ENCODE measurements around the gene MMP8. TPM values are rescaled to one million over a fixed set of nuclear protein-coding genes. Genes with fewer than 3 reads are reported as not detected.
"Not testable (repeated sequence)": the region's sequence is repeated elsewhere in the genome, so short reads cannot be mapped to it uniquely, and the experiment has no call there.

Gene MMP8
- total and polyA plus RNA-seq, 2 experiments from 2014 or later, result not detected

GRCh38 chr11:102749101-102749722, 24.5 kb upstream of the MMP8 start:
- in situ Hi-C loops (cut with MboI), result no loop called here
- H3K4me3 ChIP-seq, result no peak overlapping the region
- H4K20me1 ChIP-seq (ENCODE audit: insufficient read depth), result no peaks in the 10 kb centered on the region
- no peak overlapping the region for H3K27ac ChIP-seq
- DNase-seq, result no peak
- H3K9me2 ChIP-seq (ENCODE audit: insufficient read depth), result no peaks in the 10 kb centered on the region
- H3K79me2 ChIP-seq (ENCODE audit: insufficient read depth), result no peaks in the 10 kb centered on the region
- no peak overlapping the region for H2AFZ ChIP-seq
- peaks cover 41% of the 10 kb centered on the region for H3K27me3 ChIP-seq (replicated peaks; ENCODE audit: insufficient read depth)
- no peaks in the 10 kb centered on the region for H3K9me3 ChIP-seq (ENCODE audit: low read depth)
- H3K9ac ChIP-seq, result no peak overlapping the region
- H3K4me2 ChIP-seq (ENCODE audit: unreplicated experiment), result no peak overlapping the region
- TF ChIP-seq EZH2 (IDR thresholded peaks at IDR 0.05; ENCODE audit: insufficient read depth, poor library complexity, severe bottlenecking), result no peak
- no peak for TF ChIP-seq EZH2phosphoT487 (IDR thresholded peaks at IDR 0.05; ENCODE audit: insufficient read depth, low read depth)
- no peaks in the 10 kb centered on the region for H3K4me1 ChIP-seq (ENCODE audit: insufficient read depth)
- H3K36me3 ChIP-seq (ENCODE audit: low read depth), result no peaks in the 10 kb centered on the region
- H3F3A ChIP-seq (ENCODE audit: insufficient read depth), result no peaks in the 10 kb centered on the region

- H3K9ac ChIP-seq; DNase-seq; H3F3A ChIP-seq (ENCODE audit: insufficient read depth); H3K36me3 ChIP-seq (ENCODE audit: low read depth); H3K27ac ChIP-seq; H3K79me2 ChIP-seq (ENCODE audit: insufficient read depth); in situ Hi-C loops (cut with MboI); H3K9me3 ChIP-seq (ENCODE audit: low read depth); H3K9me2 ChIP-seq (ENCODE audit: insufficient read depth); H3K4me2 ChIP-seq (ENCODE audit: unreplicated experiment); H3K4me1 ChIP-seq (ENCODE audit: insufficient read depth); H4K20me1 ChIP-seq (ENCODE audit: insufficient read depth): not testable (repeated sequence)
- Histone ChIP-seq H2AFZ (0 out of 2 replicates have a peak overlapping the region, but pooled peaks have one; percentile 2), H3K27me3 (replicated peaks; ENCODE audit: insufficient read depth) (peaks cover 27% of the 10 kb centered on the region), H3K4me3 (peak overlapping the region; percentile 18; the same call in 1 of the 2 replicates)
- 51% methylated on average over 29 to 32 of the region's 32 CpGs for WGBS, 2 experiments (ENCODE audit: low coverage in 1 of 2, low lambda C conversion rate in 2 of 2, missing lambda C conversion rate in 2 of 2)
Measured at GRCh38 chr11:102746746-102747578, 22.2 kb upstream of the MMP8 start.

- H3K4me2 ChIP-seq (ENCODE audit: unreplicated experiment), result no peak overlapping the region
- H3K9ac ChIP-seq, result no peak overlapping the region
- H3K27me3 ChIP-seq (replicated peaks; ENCODE audit: insufficient read depth), result no peaks in the 10 kb centered on the region
- TF ChIP-seq EZH2 (IDR thresholded peaks at IDR 0.05; ENCODE audit: insufficient read depth, poor library complexity, severe bottlenecking) (no peak), EZH2phosphoT487 (IDR thresholded peaks at IDR 0.05; ENCODE audit: insufficient read depth, low read depth) (no peak)
- H3K79me2 ChIP-seq (ENCODE audit: insufficient read depth), result no peaks in the 10 kb centered on the region
- in situ Hi-C loops (cut with MboI), result loop anchor here (10.0 kb wide), 1 partner anchor 200 kb away; no protein-coding TSS in a partner anchor
- H3K9me3 ChIP-seq (ENCODE audit: low read depth), result no peaks in the 10 kb centered on the region
- no peaks in the 10 kb centered on the region for H3K36me3 ChIP-seq (ENCODE audit: low read depth)
- no peaks in the 10 kb centered on the region for H4K20me1 ChIP-seq (ENCODE audit: insufficient read depth)
- no peak overlapping the region for H3K4me3 ChIP-seq
- H2AFZ ChIP-seq, result no peak overlapping the region
- H3K9me2 ChIP-seq (ENCODE audit: insufficient read depth), result no peaks in the 10 kb centered on the region
- H3K4me1 ChIP-seq (ENCODE audit: insufficient read depth), result peaks cover 9% of the 10 kb centered on the region
- H3K27ac ChIP-seq, result no peak overlapping the region
- peaks cover 8% of the 10 kb centered on the region; the same call in 1 of the 2 replicates for H3F3A ChIP-seq (ENCODE audit: insufficient read depth)
- peak; percentile 29 for DNase-seq
Measured at GRCh38 chr11:102734650-102735049, 9.9 kb upstream of the MMP8 start.

- TF ChIP-seq EZH2phosphoT487 (IDR thresholded peaks at IDR 0.05; ENCODE audit: insufficient read depth, low read depth) (no peak), EZH2 (IDR thresholded peaks at IDR 0.05; ENCODE audit: insufficient read depth, poor library complexity, severe bottlenecking) (no peak)
- WGBS, 2 experiments (ENCODE audit: low coverage in 1 of 2, low lambda C conversion rate in 2 of 2, missing lambda C conversion rate in 2 of 2), result 41 to 45% methylated on average over 8 of the region's 8 CpGs
- Histone ChIP-seq H3K27me3 (replicated peaks; ENCODE audit: insufficient read depth) (no peaks in the 10 kb centered on the region), H3K4me1 (ENCODE audit: insufficient read depth) (peaks cover 9% of the 10 kb centered on the region), H3K27ac (no peak overlapping the region), H4K20me1 (ENCODE audit: insufficient read depth) (no peaks in the 10 kb centered on the region), H3K9ac (no peak overlapping the region), H3K4me2 (ENCODE audit: unreplicated experiment) (no peak overlapping the region), H3K36me3 (ENCODE audit: low read depth) (no peaks in the 10 kb centered on the region), H3K9me3 (ENCODE audit: low read depth) (no peaks in the 10 kb centered on the region), H3K4me3 (no peak overlapping the region), H3K9me2 (ENCODE audit: insufficient read depth) (no peaks in the 10 kb centered on the region), H3F3A (ENCODE audit: insufficient read depth) (peaks cover 8% of the 10 kb centered on the region; the same call in 1 of the 2 replicates), H2AFZ (no peak overlapping the region), H3K79me2 (ENCODE audit: insufficient read depth) (no peaks in the 10 kb centered on the region)
- peak; percentile 65 for DNase-seq
- in situ Hi-C loops (cut with MboI), result loop anchor here (10.0 kb wide), 1 partner anchor 201 kb away; no protein-coding TSS in a partner anchor
Measured at GRCh38 chr11:102733232-102733875, 8.6 kb upstream of the MMP8 start.

- H3K27ac ChIP-seq; H3K9me2 ChIP-seq (ENCODE audit: insufficient read depth); H3K79me2 ChIP-seq (ENCODE audit: insufficient read depth); H3K4me2 ChIP-seq (ENCODE audit: unreplicated experiment); H2AFZ ChIP-seq; H3F3A ChIP-seq (ENCODE audit: insufficient read depth); H3K9me3 ChIP-seq (ENCODE audit: low read depth); H3K27me3 ChIP-seq (replicated peaks; ENCODE audit: insufficient read depth); H3K4me3 ChIP-seq; DNase-seq; H3K36me3 ChIP-seq (ENCODE audit: low read depth); H4K20me1 ChIP-seq (ENCODE audit: insufficient read depth); H3K9ac ChIP-seq: not testable (repeated sequence)
- peaks cover 17% of the 10 kb centered on the region for H3K4me1 ChIP-seq (ENCODE audit: insufficient read depth)
- in situ Hi-C loops (cut with MboI), result loop anchor here (10.0 kb wide), 1 partner anchor 204 kb away; no protein-coding TSS in a partner anchor
- WGBS, 2 experiments (ENCODE audit: low coverage in 1 of 2, low lambda C conversion rate in 2 of 2, missing lambda C conversion rate in 2 of 2), result 54 to 55% methylated on average over 4 to 8 of the region's 8 CpGs
Measured at GRCh38 chr11:102730944-102731343, 6.2 kb upstream of the MMP8 start.
